Brain microvascular endothelial cell (primary cell): ENCODE measurements around the gene NSMCE1.
A peak's percentile ranks its signal among the peaks of the same experiment; 100 is the strongest.

Experiments
- DNase-seq: peaks from one replicate; pipeline ENCODE4 v3.0.0-alpha.2; 2020
- H3K27ac ChIP-seq: fragments of 250-450 bp; sonication (Bioruptor Pico); 2 replicates; pipeline ENCODE4 v1.5.1; 2020; ENCODE audit warnings: mild to moderate bottlenecking, moderate library complexity
- H3K27me3 ChIP-seq: fragments of 250-450 bp; sonication (Bioruptor Pico); replicated peaks from 2 replicates; pipeline ENCODE4 v1.5.1; 2020; ENCODE audit warnings: mild to moderate bottlenecking
- H3K36me3 ChIP-seq: fragments of 250-450 bp; sonication (Bioruptor Pico); replicated peaks from 2 replicates; pipeline ENCODE4 v1.5.1; 2020; ENCODE audit warnings: mild to moderate bottlenecking
- H3K4me3 ChIP-seq: 2 replicates; pipeline ENCODE4 v1.5.1; 2011; ENCODE audit warnings: low read depth, mild to moderate bottlenecking, control low read depth, low read length, moderate library complexity
- in situ Hi-C: cut with HindIII; loops from 2 replicates; pipeline ENCODE4 v1.10.0; 2017; ENCODE audit warnings: low sequenced_read_pairs, low pct_ligation_motif_present
- TF ChIP-seq, protein P1 (sequence below): IDR thresholded peaks from 2 replicates; pipeline ENCODE4 v1.5.1; 2011; ENCODE audit warnings: low read depth, mild to moderate bottlenecking, moderate library complexity, low read length, control low read depth, inconsistent platforms; ENCODE audit errors: missing control alignments

The NSMCE1 gene

DNA sequence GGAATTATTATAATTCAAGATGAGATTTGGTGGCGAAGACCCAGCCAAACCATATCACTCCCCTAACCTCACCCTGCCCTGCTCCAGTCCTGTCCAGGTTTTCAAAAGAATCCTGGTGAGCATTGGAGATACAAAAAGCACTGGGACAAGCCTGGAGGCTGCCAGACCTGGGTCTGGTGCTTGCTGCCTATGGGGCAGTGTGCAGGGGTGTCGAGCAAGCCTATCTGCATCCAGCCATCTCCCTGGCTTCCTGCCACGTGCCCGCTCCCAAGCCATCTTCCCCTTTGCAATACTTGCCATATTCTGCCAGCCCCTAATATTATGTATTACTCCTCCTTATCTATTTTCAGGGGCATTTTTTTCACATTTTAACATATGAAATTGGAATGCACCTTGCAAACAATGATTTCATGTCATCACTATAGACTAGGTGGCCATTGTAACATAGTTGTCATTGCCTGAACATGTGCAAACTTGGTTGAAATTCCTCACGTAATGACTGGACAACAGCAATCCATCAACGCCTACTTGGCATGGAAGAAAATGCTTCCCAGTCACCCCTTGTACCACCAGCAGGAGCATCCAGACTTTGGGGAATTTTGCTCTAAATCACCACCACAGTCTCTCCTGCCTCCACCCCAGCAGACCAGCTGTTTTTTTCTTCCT is 73.4 kb downstream of the NSMCE1 start:
- TF ChIP-seq, protein P1, sequence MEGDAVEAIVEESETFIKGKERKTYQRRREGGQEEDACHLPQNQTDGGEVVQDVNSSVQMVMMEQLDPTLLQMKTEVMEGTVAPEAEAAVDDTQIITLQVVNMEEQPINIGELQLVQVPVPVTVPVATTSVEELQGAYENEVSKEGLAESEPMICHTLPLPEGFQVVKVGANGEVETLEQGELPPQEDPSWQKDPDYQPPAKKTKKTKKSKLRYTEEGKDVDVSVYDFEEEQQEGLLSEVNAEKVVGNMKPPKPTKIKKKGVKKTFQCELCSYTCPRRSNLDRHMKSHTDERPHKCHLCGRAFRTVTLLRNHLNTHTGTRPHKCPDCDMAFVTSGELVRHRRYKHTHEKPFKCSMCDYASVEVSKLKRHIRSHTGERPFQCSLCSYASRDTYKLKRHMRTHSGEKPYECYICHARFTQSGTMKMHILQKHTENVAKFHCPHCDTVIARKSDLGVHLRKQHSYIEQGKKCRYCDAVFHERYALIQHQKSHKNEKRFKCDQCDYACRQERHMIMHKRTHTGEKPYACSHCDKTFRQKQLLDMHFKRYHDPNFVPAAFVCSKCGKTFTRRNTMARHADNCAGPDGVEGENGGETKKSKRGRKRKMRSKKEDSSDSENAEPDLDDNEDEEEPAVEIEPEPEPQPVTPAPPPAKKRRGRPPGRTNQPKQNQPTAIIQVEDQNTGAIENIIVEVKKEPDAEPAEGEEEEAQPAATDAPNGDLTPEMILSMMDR = no peak
- no peaks in the 10 kb centered on the region for H3K27me3 ChIP-seq
- in situ Hi-C loops = no loop called here
- H3K27ac ChIP-seq = no peak overlapping the region
- H3K4me3 ChIP-seq = no peak overlapping the region
- no peak for DNase-seq
- no peaks in the 10 kb centered on the region for H3K36me3 ChIP-seq

DNA sequence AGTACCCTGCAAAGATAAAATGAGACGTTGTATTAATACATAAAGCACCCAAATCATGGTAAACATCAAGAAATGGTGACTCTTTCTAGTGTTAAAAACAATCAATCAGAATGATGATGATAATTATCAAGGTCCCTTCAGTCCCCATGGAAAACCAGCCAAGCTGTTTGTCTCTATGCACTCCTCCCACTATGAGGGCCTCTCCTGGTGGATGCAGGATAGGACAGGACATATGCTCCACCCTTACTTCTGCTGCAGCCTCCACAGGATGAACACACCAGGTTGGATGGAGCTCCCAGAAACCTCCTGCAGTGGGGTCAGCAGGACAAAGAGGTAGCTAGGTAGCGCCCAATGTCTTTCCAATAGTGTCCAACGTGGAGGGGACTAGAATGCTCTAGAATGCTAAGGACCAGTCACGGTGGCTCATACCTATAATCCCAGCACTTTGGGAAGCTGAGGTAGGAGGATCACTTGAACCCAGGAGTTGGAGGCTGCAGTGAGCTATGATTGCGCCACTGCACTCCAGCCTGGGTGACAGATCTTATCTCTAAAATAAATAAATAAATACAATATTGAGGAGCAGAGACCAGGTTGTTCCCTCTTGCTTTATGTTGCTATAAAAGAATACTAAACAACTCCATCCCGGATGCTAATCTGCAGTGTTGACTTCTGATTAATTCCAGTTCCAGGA is 75.1 kb downstream of the NSMCE1 start:
- TF ChIP-seq, protein P1 = peak; percentile 51
- H3K36me3 ChIP-seq = no peaks in the 10 kb centered on the region
- no peak for DNase-seq
- no peak overlapping the region for H3K4me3 ChIP-seq
- H3K27ac ChIP-seq = no peak overlapping the region
- no peaks in the 10 kb centered on the region for H3K27me3 ChIP-seq
- in situ Hi-C loops = no loop called here

DNA sequence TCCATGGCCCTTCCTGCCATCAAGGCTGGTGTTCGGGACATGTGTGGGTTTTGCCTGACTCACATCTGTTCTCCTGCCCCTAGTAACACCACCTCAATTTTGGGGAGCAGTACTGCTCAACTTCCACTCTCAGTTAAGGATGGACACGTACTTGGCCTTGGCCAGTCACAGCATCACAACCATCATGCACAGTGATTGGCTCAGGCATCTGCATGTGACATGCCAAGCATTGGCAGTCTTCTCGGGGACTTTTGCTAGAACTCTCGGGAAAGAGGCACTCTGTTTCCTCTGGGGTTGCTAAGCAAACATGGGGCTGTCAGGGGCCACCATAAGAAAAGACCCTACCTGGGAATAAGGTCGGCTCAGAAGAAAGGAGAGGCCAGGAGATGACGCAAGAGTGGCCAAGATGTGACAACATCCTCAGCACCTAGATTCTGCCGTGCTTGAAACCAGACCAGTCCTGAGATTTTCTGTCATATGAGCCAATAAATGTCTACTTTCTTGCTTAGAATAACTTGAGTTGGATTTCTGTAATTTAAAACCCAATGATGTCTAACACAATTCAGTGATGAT is 77.1 kb downstream of the NSMCE1 start:
- no peaks in the 10 kb centered on the region for H3K36me3 ChIP-seq
- no peak overlapping the region for H3K4me3 ChIP-seq
- TF ChIP-seq, protein P1 = no peak
- no peak for DNase-seq
- H3K27me3 ChIP-seq = no peaks in the 10 kb centered on the region
- in situ Hi-C loops = no loop called here
- no peak overlapping the region for H3K27ac ChIP-seq

DNA sequence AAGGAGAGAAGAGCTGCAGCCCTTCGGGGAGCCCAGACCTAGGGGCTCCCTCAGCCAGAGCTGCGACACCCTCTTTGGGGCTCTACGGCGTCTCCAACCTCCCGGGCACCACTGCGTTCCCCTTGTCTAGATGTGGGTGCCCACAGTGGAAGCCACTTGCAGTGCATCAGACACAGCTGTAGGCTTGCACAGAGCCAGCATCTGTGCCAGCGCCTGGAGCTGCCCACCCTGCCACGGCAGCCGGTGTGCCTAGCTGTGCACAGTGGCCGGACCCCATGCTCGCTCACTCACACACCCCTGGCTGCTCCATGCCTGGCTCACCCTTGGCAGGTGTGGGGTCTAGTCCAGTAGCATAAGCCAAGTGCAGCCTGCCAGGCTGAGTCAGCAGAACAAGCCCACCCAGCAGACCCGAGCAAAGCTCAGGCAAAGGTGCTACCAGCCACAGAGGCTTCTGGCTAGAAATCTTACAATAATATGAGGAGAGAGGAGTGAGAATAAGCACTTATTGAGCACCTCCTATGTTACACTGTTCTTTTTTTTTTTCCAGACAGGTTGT is 78.2 kb downstream of the NSMCE1 start:
- DNase-seq = no peak
- TF ChIP-seq, protein P1 = no peak
- Histone ChIP-seq H3K36me3 (no peaks in the 10 kb centered on the region), H3K27ac (no peak overlapping the region), H3K27me3 (no peaks in the 10 kb centered on the region), H3K4me3 (no peak overlapping the region)
- in situ Hi-C loops = no loop called here

DNA sequence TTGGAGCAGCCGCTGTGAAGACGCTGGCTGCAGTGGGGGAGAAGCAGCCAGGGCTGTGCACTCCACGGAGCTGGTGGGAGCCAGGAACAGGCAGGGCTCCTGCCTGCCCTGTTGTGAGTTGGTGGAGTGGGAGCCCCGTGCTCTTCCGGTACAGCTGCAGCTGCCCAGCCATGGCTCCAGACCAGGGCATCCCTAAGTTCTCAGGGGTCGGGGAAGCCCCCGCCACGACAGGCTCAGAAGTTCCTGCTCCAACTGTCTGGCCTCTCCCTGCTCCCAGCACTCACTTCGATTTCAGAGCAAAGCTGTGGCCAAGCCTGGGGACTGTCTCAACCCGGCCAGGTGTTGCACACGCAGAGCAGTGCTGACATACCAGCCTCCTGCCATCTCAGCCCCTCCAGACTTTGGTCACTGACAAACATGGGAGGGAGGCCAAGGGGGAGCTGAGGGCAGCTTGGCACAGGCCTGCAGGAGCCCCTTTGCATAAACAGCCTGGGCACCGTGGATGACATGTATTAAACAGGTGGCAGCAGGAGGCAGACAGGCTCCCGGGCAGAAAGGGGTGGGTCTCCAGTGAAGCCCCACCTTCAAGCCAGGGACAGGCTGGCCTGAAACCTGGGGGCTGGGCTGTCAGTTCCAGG is 79.1 kb downstream of the NSMCE1 start:
- TF ChIP-seq, protein P1 = no peak
- H3K27me3 ChIP-seq = no peaks in the 10 kb centered on the region
- in situ Hi-C loops = no loop called here
- DNase-seq = no peak
- no peaks in the 10 kb centered on the region for H3K36me3 ChIP-seq
- H3K27ac ChIP-seq = no peak overlapping the region
- no peak overlapping the region for H3K4me3 ChIP-seq
